Neural cell (in vitro differentiated cells): ENCODE measurements around the gene CLCN3.

Source experiments
- SMC3 ChIP-seq: fragments of 450-650 bp; conservative IDR thresholded peaks from 2 replicates; pipeline ENCODE4 v1.6.1; 2014; ENCODE audit warnings: antibody characterized with exemption, mild to moderate bottlenecking, moderate library complexity; ENCODE audit not compliant: poor library complexity
- TF ChIP-seq, protein P1 (sequence below): fragments of 450-650 bp; IDR thresholded peaks from 2 replicates; pipeline ENCODE4 v1.5.1; 2014; ENCODE audit warnings: antibody characterized with exemption, mild to moderate bottlenecking, moderate library complexity; ENCODE audit not compliant: poor library complexity, severe bottlenecking

DNA sequence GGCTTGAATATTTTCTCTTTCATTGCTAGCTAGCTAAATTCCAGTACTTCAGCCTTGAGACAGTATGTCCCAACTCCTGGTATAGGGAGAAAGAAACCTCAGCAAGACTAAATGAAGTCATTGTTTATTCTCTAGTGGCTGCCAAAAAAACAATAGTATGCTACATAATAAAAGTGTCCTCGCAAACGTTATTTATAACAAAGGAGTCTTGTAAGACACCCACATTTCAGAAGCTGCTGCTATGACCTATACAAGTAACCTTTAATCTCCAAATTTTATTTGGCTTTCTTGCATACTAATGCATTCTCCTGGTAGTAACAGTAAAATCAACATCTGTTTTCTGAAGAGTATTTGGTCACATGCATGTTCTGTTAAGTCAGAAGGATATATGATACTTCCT, 36.8 kb upstream of the CLCN3 start:
- TF ChIP-seq, protein P1, sequence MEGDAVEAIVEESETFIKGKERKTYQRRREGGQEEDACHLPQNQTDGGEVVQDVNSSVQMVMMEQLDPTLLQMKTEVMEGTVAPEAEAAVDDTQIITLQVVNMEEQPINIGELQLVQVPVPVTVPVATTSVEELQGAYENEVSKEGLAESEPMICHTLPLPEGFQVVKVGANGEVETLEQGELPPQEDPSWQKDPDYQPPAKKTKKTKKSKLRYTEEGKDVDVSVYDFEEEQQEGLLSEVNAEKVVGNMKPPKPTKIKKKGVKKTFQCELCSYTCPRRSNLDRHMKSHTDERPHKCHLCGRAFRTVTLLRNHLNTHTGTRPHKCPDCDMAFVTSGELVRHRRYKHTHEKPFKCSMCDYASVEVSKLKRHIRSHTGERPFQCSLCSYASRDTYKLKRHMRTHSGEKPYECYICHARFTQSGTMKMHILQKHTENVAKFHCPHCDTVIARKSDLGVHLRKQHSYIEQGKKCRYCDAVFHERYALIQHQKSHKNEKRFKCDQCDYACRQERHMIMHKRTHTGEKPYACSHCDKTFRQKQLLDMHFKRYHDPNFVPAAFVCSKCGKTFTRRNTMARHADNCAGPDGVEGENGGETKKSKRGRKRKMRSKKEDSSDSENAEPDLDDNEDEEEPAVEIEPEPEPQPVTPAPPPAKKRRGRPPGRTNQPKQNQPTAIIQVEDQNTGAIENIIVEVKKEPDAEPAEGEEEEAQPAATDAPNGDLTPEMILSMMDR, result no peak
- TF ChIP-seq SMC3, result no peak
